ENCODE measurements around the gene CYTL1.

CYTL1 gene

DNA sequence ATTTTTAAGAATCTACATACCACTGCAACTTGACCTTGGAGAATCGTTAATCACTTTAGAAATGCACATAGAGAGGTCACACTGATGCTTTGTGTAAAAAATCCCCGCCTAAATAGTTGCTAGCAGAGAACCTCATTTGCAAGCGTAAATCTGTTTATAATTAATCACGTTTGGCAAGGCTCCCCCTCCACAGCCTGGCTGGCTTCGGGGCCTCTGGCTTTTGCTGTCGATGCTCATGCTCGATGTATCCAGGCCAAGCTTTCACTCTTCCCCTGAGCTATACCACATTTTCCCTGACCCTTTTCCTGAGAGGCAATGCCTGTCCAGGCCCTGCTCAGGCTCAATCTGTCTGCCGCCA lies 23.4 kb downstream of the CYTL1 start:
- no peak for DNase-seq

DNA sequence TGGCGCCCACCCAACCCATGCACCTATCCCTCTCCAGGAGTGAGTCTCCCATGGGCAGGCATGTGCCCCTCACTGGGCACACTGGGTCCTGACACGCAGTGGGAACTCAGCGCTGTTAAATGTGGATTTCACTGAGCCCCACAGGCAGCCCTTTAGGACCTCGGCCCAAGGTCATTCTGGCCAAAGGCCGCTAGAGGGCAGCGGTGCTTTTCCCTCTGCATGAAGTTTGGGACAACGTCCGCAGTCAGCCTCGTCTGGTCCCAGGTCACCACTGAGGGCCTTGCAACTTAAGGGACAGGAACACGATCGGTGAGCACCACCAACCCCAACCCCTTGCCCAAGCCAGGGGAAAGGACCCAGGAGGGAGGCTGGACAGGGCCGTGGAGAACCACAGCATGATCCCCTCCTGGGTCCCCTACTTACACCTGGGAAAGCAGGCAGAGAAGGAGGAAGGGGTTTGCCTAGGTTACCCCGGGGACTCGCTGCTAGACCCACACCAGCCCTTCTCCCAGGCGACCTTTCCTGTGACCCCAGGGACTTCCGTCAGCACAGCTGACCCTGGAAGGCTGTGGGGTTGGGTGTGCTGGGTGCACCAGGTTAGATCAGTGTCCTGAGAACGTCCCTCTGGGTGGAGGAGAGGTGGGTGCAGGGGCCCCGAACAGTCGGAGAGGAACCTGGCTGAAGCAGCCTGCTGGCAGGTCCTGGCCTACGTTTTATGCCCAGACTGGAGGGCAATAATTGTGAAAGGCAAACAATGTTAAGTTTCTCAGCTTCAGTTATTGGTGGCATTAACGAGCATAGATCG lies 24.0 kb downstream of the CYTL1 start:
- peak; percentile 73 for DNase-seq

DNA sequence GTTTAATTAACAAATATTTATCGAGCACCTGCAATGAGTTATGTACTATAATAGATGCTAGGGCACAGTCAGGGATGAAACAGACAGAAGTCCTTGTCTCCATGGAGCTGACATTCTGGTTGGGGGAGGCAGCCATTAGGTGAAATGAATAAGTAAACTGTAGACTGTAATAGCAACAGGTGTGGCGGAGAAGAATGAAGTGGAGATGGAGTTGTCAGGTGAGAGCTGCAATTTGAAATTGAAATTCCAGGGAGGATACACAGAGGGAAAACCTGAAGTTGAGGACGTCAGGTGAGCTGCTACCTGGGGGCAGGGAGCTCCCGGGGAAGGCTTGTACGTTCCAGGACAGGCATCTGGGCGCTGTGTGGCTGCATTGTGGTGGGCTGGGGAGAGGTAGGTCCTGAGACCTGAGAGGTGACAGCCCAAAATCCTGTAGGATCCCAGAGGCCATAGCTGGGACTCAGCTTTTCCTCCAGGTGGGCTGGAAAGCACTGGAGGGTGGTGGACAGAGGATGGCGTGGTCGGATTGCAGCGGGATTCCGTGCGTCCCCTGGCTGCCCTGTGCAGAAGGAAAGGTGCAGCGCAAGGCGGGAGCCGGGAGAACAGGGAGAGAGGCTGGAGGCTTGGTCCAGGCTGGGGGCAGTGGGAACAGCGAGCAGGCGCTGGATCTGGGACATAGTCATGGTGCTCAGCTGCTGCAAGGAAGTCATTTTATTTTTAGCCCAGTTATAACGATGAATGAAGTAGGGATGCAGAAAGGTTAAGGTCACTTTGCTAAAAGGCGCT lies 24.8 kb downstream of the CYTL1 start:
- no peak for DNase-seq

DNA sequence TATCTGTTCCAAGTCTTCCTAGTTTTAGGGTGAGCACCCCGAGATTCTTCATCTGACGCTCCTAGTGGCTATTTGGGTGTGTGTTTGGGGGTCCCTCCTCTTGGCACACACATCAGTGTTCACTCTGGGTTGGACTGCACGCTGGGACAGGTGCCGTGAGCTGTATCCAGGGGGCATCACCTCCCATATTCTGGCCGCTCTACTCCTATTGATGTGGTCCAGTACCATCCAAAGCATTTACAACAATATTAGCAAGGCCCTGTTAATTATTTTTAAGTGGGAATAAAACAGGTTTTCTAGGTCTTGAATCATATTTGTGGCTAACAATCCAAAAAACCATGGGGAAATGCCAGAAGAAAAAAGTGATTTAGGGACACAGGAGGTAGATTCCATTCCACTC lies 26.4 kb downstream of the CYTL1 start:
- no peak for DNase-seq

DNA sequence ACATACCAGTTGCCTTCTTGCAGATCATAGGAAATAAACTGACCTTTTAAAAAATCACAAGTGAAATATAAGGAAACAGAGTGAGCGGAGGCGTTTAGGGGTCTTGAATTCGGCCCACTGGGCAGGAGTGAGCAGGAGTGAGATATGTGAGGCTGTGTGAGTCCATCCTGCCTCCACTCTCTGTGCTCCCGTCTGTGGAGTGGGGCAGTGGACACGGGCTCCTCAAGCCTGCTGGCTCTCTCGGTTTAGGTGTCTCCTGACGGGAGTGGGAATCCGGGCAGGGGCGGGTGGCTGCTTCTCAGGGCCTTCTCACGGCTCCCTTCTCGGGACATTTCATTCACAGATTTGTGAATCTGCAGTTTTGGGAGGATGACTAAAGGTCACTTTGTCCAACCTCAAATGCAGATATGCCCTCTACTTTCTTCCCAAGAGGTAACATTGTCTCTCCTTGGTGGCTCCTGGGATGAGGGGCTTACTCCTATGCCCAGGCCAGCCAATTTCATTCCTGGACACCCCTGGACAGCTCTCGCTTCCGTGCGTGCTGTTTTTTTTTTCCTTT lies 27.6 kb downstream of the CYTL1 start:
- DNase-seq = no peak

DNA sequence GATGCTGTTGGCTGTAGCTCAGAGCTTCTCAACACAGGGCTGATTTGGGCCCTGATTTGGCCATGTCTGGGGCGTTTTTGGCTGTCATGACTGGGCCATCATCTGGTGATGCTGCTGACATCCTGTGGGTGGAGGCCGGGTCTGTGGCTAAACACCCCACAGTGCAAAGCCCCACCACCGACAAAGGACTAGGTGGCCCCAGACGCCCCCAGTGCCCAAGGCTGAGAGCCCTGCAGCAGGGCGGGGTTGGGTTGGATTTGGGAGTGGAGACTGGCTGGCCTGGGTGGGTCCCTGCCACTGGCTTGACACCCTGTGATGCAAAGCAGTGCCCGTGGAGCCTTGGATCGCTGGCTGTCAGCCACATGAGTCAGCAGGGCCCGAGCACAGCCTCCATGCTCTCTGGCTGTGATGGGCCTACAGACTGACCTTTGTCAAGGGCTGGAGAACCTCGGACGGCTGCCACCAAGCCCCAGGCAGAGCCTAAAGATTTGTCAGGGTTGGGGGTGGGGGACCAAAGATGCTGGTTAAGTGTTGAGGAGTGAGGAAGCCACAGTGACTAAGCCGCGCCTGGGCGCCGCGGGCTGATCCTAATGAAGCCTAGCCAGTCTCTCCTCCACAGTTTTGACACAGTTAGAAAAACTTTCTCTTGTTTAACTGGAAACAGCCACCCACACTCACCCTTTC lies 28.3 kb downstream of the CYTL1 start:
- DNase-seq = peak; percentile 52

DNA sequence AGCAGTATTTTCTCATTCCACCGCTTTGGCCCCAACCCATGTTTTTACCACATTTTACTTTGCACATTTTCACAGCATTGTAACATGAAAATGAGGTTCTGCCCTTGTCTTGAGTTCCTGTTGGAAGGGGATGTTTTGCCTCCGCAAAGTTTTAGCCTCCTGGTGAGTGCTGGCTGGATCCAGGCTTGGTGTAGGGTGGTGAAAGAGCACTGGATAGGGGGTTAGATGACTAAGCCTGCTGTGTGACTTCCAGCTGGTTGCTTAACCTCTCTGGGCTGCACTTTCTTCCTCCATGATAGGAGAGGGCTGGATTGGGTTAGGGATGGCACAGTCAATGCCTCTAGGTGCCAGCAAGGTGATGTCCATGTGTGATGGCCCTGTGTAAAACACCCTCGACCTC lies 28.9 kb downstream of the CYTL1 start:
- DNase-seq = no peak

DNA sequence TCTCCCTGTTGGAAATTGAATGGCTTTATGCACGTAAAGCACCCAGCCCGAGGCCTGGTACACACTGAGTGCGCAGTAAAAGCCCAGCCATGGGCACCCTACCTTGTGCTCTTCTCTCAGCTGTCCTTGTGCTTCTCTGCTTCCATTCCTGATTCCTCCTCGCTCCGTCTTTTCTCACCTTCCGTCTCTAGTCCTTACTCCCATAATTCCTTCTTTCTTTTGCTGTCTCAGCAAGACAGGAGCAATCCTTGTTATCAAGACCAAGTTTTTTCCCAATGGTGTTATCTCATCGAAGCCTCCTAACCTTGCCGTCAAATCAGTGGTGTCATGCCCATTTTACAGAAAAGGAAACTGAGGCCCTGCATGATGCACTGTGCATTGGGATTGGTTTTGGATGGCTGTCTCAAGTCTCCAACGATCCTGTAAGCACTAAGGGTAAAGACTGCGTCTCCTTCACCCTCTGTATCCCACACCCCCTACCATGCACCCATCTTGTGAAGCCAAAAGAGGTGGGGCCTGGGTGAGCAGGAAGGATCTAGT lies 30.1 kb downstream of the CYTL1 start:
- DNase-seq = no peak

DNA sequence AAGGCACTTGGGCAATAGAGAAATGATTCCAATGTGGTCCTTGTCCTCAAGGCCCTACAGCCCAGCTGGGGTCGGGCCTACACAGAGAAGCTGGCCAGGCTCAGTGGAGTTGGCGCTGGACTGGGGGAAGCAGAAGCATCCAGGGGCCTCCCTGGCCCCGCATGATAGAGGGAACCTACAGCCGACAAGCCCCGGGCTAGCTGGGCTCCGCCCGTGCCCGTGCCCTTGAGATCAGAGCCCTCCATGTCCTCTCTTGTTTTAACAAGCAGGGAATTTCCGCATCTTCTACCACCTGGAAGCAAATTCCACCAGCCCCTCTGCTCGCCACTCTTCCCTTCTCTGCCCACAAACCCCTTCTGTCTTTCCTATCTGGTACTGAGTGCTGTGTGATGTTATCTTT lies 31.6 kb downstream of the CYTL1 start:
- no peak for DNase-seq

DNA sequence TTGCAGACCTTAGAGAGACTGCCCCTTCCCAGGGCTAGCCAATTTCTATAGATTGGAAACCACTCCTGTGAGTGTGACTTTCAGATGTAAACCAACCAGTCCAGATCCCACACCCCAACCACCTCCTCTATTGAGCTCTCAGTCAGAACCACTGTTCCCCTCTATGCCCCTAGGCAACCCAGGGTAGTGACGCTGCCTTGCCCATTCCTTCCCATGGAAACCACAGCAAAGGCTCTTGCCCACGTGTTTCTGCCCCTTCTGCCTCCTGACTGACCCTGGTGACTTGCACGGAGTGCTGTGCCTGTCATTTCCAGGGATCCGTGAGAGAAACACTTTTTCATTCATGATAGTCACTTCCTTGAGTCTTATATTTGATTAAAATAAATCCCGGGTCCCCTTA lies 32.4 kb downstream of the CYTL1 start:
- no peak for DNase-seq

DNA sequence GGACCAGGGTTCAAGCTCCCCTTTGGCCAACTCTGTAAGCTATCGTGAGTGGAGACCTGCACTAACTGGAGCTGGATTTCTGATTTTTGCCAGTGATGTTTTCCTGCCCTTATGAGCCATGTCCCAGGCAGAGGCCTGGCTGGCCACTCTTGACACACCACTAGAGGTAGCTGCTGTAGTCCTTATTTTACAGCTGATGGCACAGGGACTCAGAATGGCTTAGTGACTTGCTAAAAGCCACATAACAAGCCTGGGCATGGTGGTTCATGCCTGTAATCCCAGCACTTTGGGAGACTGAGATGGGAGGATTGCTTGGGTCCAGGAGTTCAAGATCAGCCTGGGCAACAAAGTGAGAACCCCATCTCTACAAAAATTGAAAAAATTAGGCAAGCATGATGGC lies 33.4 kb downstream of the CYTL1 start:
- no peak for DNase-seq

DNA sequence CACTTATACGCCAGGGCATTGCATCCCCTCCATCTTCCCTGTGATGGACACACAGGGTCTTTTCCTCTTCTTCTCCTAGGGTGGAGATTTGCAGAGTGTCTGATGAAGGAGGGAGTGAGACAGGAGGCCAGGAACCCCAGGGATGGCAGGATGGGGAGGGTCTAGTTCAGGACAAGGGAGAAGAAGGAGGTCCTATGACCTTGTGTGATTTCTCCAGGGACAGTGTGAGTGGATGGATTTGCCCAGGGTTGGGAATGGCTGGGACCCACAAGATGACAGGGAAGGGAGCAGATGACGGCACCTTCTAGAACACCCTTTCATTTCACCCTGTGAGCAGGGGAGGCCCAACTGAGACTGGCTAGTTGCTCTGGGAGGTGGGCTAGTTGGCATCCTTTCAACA lies 34.2 kb downstream of the CYTL1 start:
- no peak for DNase-seq

DNA sequence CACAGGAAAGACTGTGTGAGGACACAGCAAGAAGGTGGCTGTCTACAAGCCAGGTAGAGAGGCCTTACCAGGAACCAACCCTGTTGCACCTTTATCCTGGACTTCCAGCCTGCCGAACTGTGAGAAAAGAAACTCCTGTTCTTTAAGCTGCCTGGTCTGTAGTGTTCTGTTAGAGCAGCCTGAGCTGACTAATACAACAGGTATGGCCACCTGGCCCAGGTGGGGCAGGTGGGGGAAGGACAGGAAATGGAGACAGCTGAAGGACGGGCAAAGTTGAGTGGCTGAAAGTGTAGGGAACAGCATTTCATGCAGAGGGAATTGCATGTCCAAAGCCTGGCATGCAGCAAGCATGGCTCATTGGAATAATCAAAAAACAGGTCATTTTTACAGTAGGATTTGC lies 35.1 kb downstream of the CYTL1 start:
- no peak for DNase-seq

DNA sequence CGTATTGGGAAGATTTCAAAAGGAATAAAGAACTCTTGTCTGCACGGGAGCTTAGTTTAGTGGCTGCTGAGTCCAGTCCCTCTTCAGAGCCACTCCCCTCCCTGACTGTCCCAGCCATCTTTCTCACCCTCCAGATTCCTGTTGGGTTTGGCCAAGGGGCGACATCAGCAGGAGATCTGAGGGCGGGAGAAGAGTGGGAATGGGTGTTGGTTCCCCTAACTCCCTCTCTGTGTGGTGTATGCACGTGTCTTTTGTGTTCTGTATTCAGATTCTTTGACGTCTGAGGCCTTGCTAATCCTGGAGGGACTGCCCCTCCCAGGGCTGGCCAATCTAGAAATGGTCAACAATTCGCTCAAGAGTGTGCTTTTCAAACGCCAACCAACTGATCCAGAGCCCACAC lies 37.4 kb downstream of the CYTL1 start:
- no peak for DNase-seq

DNA sequence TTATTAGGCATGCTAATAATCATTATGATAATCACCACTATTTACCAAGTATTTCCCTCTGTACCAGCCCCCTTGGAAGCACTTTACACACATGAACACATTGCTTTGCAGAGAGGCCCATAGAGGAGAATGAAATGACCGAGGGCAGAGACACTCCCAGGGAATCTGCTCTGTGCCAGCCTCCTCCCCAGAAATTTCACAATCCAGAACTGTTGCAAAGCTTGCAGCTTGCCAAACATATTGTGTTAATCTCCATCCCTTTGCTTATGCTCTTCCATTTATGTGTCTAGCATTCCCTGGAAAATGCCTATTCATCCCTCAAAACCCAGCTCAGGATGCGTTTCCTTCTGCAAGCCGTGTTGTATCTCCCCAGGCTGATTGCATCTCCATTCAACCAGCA lies 37.8 kb downstream of the CYTL1 start:
- peak; percentile 48 for DNase-seq

DNA sequence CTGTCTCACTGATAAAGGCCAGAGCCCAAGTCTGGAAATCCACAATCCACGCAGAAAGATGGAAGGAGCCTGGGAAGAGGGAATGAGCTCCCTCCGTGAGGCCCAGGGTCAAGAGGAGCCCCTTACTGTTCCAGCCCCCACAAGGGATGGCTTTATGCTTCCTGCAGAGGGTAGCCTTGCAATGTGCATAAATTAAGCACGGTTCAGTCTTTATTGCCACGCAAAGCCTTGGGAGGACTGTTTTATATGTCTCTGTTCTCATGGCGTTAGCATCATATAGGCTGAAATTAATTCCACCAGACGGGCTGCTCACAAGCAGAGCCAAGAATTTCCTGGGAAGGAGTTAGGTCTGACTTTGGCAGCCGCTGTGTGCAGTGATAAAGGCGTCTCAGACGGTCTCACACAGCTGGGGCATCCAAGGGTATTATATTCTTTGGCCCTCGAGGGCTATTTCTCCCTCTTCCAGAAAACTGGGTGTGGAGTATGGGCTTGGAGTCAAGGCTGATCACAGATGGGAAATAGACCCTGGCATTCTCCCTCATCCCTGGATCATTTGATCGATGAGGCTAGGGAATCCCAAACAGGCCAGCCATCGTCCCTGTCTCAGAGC lies 38.5 kb downstream of the CYTL1 start:
- peak; percentile 70 for DNase-seq

DNA sequence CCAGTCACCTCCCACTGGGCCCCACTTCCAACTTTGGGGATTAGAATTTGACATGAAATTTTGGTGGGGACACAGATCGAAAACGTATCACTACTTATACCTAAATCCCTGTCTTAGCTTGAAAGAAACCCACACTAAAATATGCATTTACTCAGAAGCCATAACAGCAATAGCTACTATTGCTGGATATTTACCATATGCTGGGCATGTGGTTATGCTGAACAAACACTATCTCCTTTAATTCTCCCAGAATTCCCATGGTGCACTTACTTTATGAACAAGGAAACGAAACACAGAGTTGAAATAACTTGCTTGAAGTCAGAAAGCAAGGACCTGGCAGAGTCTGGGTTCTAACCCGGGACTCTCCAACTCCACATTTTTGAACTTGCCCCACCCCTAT lies 39.3 kb downstream of the CYTL1 start:
- DNase-seq = no peak

DNA sequence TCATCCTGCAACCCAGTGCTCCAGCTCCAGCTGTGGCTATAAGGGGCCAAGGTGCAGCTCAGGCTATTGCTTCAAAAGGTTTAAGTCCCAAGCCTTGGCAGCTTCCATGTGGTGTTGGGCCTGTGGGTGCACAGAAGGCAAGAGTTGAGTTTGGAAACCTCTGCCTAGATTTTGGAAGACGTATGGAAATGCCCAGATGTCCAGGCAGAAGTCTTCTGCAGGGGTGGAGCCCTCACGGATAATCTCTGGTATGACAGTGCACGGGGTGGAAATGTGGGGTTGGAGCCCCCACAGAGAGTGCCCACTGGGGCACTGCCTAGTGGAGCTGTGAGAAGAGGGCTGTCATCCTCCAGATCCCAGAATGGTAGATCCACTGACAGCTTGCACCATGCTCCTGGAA lies 44.5 kb downstream of the CYTL1 start:
- no peak for DNase-seq

DNA sequence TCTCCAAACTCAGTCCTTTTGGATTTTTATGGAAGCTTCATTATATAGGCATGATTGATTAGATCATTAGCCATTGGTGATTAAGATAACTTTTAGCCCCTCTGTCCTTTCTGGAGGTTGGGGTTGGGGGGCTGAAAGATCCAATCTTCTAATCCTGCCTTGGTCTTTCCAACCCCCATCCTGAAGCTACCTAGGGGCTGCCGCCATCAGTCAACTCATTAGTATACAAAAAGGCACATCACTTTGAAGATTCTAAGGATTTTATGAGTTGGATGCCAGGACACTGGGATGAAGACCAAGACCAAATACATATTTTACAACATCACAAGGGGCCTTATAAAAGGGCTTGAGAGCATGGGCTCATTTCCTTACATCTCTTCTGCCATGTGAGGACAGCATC lies 47.5 kb downstream of the CYTL1 start:
- DNase-seq = no peak

DNA sequence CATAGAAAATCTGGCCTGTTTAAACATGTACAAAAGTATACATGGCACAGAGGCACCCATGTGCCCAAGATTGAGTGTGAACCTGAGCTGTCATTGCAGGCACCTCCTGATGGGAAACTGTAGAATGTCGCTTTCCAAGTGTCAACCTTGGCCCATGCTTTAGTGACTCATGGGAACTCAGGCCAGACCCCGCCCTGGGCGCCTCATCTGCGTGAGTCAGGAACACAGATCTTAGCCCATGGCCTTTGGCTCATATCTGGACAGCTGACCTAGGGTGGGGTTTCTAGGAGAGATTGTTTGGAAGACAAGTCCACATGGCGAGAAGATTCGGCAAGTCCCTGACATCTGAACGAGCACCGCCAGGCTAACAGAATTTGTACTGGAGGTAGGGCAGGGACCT lies 50.0 kb downstream of the CYTL1 start:
- no peak for DNase-seq

DNA sequence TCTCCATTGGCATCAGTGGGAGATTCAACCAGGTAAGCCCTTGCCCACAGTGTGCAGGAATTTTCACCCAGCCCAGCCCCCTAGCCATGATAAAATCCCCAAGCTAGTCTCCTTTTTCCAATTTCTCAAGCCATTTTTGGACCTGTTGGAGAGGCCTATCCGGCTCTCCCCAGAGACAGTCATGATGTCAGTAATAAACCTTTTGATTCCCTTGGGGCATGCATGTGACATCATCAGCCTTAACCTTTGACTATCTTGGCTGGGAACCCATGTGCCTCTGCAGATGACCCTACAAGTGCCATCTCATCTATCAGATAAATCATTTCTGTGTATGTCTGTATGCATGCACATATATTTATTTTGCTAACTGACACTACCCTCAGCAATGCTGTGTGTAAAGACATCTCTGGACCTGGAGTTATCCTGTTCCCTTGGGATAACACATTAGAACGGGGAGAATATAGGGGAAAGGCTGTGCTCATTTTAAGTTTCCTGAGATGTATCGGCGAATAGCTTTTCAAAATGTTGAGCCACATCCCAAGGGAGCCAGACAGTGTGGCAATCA lies 51.0 kb downstream of the CYTL1 start:
- DNase-seq = no peak

Data from left hindlimb (tissue), 1 donor.